ENCODE measurements around the gene COL23A1.

DNA sequence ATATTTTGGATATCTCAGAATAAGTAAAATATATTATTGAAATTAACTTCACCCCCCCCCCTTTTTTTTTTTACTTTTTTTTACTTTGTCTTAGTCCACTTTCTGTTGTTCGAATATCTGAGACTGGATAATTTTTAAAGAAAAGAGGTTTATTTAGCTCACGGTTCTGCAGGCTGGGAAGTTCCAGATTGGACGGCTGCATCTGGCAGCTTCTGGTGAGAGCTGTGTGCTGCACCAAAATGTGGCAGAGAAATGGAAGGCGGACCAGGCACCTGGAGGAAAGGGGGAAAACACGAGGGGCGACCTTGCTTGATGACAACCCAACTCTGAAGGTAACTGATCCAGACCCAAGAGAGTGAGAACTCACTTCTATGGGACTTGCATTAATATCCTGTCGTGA, 397.4 kb downstream of the COL23A1 start:
- TF ChIP-seq GATA3 (IDR thresholded peaks at IDR 0.05; ENCODE audit: low read depth, low read length) (no peak), GATA2 (IDR thresholded peaks at IDR 0.05; ENCODE audit: low read depth, low read length) (no peak)

All from SH-SY5Y (cell line).